Activated CD4-positive, alpha-beta T cell treated with anti-CD3 and anti-CD28 coated beads for 1 hour (primary cell): ENCODE results near the gene MPDZ.

ENCODE experiments used
- DNase-seq: peaks from one replicate; pipeline ENCODE4 v3.0.0-alpha.2; 2020

The MPDZ gene

DNA sequence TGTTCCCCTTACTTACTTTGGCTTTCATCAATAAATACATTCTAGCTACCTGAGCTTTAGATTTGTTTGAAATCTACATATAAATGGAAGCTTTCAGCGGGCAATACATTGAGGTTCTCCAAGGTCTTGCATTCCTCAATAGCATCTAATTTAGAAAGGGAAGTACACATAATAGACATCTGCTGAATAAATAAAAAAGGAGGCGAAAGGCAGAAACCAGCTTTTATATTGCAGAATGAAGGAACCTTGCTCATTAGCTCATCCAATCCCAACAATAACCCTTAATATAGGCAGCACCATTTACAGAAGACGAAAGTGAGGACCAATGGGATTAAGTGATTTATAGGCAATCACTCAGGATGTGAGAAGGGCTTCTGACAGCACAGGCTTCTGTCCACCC is 147.5 kb downstream of the MPDZ start:
- no peak for DNase-seq

- DNase-seq, result no peak
Observed at GRCh38 chr9:13131416-13131815, 148.1 kb downstream of the MPDZ start.

DNA sequence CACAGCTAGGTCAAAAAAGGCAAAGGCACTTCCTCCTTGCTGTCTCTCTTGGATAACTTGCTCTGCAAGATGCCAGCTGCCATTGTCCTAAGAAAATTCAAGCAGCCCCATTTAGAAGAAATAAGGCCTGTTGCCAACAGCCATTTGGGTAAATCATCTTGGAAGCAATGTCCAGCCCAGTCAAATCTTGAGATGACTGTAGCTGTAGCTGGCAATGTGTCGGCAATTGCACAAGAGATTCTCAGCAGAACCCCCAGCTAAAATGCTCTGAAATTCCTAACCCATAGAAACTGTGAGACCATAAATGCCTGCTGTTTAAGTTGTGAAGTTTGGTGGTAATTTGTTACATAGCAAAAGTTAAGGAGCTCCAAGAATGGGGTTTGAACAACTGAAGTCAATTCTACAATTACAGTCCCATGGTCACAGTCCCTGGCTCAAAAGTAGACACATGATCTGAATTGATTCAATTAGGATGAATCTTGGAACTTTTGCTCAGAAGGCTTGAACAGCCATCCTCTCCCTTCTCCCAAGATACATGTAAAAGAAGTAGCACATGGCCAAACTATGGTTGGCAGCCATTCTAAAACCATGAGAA is 151.1 kb downstream of the MPDZ start:
- DNase-seq, result no peak

GRCh38 chr9:13127131-13127530 is 152.4 kb downstream of the MPDZ start:
- no peak for DNase-seq

DNA sequence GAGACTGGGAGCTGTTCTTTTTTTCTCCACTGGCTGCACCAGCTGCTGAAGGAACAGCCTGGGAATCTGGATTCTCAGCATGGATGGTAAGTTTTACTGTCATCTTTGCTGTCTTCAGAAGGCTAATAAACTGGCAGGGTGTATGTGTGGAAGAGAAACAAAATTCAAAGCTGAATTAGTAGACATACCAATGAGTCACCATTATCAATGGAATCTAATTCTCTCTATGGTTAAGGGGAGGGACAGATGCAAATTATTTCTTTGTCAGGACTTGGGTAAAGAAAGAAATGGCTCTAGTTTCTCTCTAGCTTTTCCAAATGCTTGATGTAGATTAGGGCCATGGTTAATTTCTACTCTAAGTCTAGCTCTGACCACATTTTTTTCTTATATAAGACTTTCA is 154.2 kb downstream of the MPDZ start:
- no peak for DNase-seq

GRCh38 chr9:13122756-13123369 is 156.6 kb downstream of the MPDZ start:
- DNase-seq, result no peak

DNA sequence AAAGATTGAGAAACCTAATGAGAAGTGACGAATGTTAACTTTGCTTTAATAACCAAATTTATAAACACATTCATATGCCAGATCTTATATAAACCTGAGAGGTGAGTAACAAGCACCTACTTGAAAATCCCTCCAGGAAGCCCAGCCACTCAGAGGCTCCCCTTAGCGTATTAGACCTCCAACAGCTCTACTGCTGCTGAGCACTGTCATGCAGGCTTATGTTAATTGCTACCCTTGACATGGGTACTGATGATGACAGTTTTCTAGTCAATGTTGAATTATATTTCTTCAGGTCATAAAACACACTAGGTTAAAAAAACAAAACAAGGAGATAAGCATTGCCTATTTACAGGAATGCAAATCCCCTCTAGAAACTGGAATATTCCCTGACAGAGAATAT is 161.2 kb downstream of the MPDZ start:
- DNase-seq, result no peak

DNA sequence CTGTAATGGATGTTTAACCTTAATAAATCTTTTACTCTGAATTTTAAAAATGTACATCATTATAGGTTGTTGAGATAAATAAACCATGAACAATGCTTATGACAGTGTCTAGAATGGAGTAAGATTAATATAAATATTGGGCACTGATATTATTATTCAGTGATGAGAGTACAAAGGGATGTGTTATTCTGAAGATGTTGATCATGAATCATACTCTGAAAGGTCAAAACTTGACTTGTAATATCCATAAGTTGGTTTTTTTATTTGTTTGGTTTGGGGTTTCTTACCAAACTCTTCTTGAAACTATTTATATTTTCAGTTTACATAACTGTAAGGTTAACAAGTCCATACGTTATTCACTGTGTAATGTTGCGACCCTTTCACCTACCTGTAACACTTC is 163.2 kb downstream of the MPDZ start:
- no peak for DNase-seq

- DNase-seq, result no peak
Observed at GRCh38 chr9:13113751-13114150, 165.7 kb downstream of the MPDZ start.

DNA sequence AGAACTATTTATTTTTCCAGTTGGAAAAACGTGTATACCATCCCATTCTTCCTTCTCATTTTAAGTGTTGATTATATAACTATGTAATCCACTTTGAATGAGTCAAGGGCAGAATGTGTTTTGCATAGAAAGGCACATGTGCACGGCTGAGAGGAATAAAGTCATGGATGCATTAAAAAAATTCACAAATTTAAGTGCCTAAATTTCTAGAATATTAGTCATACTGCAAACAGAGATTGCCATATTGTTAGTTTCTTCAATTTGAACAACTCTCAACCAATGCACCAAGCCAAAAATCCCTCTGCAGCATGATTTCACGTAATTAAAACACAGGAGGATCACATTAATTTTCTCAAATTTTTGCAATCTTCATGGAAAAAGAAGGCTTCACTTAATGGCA is 166.3 kb downstream of the MPDZ start:
- no peak for DNase-seq

GRCh38 chr9:13111778-13112177 is 167.7 kb downstream of the MPDZ start:
- DNase-seq, result no peak

DNA sequence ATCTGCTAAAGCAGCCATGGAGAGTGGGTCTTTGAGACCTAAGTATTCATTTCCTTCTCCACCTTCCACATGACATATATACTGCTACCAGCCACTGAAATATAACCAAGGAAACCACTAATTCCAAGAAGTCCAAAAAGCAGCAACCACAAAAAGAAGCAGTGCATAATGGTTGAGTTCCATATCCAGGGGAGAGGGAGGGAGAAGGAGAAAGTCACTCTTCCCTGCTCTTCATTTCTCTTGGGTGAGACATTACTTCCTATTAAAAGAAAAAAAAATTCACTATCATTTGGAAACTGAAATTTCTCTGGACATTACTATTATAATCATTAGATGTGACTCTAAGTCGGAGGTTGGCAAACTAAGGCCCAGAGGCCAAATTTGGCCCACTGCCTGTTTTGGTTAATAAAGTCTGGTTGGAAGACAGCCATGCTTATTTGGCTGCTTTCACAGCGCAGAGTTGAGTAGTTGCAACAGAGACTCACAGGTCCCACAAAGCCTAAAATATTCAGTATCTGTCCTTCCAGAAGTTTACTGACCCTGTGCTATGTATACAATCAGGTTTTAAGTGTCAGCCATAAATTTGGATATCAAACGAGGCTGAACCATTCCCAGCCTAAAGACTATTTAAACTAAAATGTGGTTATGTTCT is 168.6 kb downstream of the MPDZ start:
- no peak for DNase-seq

- no peak for DNase-seq
Observed at GRCh38 chr9:13109781-13110180, 169.7 kb downstream of the MPDZ start.

GRCh38 chr9:13107008-13107407 is 172.5 kb downstream of the MPDZ start:
- DNase-seq, result no peak

- DNase-seq, result no peak
Observed at GRCh38 chr9:13100914-13101572, 178.4 kb downstream of the MPDZ start.

- DNase-seq, result no peak
Observed at GRCh38 chr9:13095056-13095455, 184.4 kb downstream of the MPDZ start.

- no peak for DNase-seq
Observed at GRCh38 chr9:13090628-13091027, 188.9 kb downstream of the MPDZ start.

- DNase-seq, result no peak
Observed at GRCh38 chr9:13089666-13090065, 189.8 kb downstream of the MPDZ start.

GRCh38 chr9:13088720-13089427 is 190.6 kb downstream of the MPDZ start:
- no peak for DNase-seq

DNA sequence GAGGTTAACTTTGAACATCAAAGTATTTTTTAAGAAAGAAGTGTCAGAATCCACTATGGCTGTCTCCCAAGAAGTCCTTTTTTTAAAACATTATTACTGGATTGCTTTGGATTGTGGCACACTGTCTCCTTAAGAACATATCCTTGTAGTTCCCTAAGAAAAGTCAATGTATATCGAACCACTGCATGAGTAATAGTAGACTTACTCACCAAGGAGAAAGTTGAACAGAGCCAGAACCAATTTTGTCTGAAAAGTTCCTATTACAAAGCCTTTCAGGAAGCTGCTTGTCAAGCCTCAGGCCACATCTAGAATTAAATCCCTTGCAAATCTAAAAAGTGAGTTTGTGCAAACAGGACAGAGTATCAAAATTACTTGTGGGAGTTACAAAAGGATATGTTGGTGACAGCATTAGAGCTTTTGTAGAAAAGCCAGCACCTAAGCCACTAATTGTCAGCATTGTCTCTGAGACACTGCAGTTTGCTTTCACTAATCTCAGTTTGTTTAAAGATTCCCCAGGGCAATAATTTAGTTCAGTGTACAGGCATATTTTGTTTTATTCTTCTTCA is 195.4 kb downstream of the MPDZ start:
- DNase-seq, result no peak

DNA sequence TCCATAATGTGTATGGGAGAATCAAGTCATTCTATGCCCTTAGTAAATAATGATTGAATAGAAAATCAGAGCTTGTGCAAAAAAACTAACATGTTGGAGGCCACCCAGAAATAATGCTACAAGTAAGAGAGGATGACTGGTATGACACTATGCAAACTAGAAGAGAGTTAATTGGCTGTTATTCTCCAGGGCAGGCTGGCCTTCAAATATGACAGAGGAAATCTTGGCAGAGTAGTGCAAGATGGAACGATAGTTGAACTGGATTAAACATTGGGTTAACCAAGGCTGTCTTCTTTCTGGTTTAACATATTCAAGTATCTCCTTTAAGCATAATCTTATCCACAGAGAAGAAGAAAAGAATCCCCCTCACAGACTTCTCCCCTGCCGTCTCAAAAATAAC is 196.1 kb downstream of the MPDZ start:
- no peak for DNase-seq

DNA sequence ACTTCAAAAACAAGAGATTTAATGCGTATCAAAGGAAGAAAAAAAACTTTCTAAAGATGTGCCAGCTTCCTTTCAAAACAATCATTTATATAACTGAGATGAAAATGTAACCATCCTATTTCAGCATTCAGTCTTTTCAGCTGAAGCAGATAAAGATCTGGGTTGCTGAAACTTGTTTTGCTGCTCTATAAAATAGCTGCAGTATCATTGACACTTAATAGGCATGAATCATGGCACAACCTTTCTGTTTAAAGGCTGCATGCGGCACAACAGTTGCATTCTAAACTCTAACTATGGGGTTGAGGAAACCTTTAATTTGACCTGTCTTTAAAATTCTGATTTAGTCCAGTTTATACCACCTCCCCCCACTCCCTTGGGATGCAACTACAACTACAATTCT is 196.7 kb downstream of the MPDZ start:
- DNase-seq, result no peak

DNA sequence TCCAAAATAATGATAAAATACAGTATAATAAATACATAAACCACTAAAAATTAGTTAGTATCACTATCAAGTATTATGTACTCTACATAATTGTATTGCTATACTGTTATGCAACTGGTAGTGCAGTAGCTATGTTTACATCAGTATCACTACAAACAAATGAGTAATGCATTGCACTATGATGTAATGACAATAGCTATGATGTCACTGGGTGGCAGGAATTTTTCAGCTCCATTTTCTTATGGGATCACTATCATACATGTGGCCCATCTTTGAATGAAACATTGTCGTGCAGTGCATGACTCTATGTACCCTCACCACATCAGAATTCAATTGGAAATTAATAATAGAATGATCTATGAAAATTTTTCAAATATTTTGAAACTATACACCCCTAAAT is 201.3 kb downstream of the MPDZ start:
- DNase-seq, result no peak
